Ishikawa (cell line): ENCODE data around the gene DZIP1L.

Experiments
- CEBPB ChIP-seq: IDR thresholded peaks from 2 replicates; pipeline ENCODE4 v1.6.1; 2012
- CREB1 ChIP-seq: IDR thresholded peaks from 2 replicates; pipeline ENCODE4 v1.6.1; 2012; ENCODE audit warnings: low read depth
- EGR1 ChIP-seq: IDR thresholded peaks from 2 replicates; pipeline ENCODE4 v1.6.1; 2012
- EP300 ChIP-seq: IDR thresholded peaks from 2 replicates; pipeline ENCODE4 v1.6.1; 2012; ENCODE audit warnings: borderline replicate concordance
- FOXM1 ChIP-seq: IDR thresholded peaks from 2 replicates; pipeline ENCODE4 v1.6.1; 2012; ENCODE audit warnings: low read depth, borderline replicate concordance
- NFIC ChIP-seq: IDR thresholded peaks from 2 replicates; pipeline ENCODE4 v1.6.1; 2012
- RAD21 ChIP-seq: IDR thresholded peaks from 2 replicates; pipeline ENCODE4 v1.6.1; 2012; ENCODE audit warnings: low read depth
- TAF1 ChIP-seq: IDR thresholded peaks from 2 replicates; pipeline ENCODE4 v1.6.1; 2012; ENCODE audit warnings: low read depth, mild to moderate bottlenecking
- TCF12 ChIP-seq: IDR thresholded peaks from 2 replicates; pipeline ENCODE4 v1.6.1; 2012; ENCODE audit warnings: low read depth
- TEAD4 ChIP-seq: IDR thresholded peaks from 2 replicates; pipeline ENCODE4 v1.6.1; 2012
- YY1 ChIP-seq: IDR thresholded peaks from 2 replicates; pipeline ENCODE4 v1.6.1; 2012; ENCODE audit warnings: low read depth
- ZBTB7A ChIP-seq: IDR thresholded peaks from 2 replicates; pipeline ENCODE4 v1.6.1; 2012; ENCODE audit warnings: low read depth
- TF ChIP-seq, protein P1 (sequence below): IDR thresholded peaks from 2 replicates; pipeline ENCODE4 v1.6.1; 2012
- TF ChIP-seq, protein P2 (sequence below): IDR thresholded peaks from 2 replicates; pipeline ENCODE4 v1.6.1; 2012
- TF ChIP-seq, protein P3 (sequence below): IDR thresholded peaks from 2 replicates; pipeline ENCODE4 v1.6.1; 2012; ENCODE audit warnings: low read depth, mild to moderate bottlenecking

DZIP1L gene

DNA sequence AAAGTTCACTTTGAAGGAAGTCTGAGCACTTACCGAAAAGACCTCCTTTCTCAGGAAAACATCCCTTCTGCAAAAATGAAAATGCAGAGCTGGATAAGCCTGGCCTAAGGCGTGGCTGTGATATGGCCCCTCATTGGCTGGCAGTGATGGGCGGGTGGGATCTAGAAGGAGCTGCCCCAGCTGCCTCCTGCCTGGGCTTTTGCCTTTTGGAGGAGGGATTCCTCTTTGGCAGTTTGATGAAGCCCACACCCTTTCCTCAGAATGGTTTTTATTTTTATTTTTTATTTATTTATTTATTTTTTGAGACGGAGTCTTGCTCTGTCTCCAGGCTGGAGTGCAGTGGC lies 4.0 kb upstream of the DZIP1L start:
- TF ChIP-seq ZBTB7A (no peak), NFIC (no peak), YY1 (no peak), RAD21 (no peak), FOXM1 (no peak), CEBPB (no peak), TCF12 (no peak), TEAD4 (no peak), TAF1 (no peak), EP300 (no peak), EGR1 (no peak), CREB1 (no peak)
- TF ChIP-seq, protein P1, sequence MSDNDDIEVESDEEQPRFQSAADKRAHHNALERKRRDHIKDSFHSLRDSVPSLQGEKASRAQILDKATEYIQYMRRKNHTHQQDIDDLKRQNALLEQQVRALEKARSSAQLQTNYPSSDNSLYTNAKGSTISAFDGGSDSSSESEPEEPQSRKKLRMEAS: no peak
- TF ChIP-seq, protein P2, sequence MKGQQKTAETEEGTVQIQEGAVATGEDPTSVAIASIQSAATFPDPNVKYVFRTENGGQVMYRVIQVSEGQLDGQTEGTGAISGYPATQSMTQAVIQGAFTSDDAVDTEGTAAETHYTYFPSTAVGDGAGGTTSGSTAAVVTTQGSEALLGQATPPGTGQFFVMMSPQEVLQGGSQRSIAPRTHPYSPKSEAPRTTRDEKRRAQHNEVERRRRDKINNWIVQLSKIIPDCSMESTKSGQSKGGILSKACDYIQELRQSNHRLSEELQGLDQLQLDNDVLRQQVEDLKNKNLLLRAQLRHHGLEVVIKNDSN: no peak
- TF ChIP-seq, protein P3, sequence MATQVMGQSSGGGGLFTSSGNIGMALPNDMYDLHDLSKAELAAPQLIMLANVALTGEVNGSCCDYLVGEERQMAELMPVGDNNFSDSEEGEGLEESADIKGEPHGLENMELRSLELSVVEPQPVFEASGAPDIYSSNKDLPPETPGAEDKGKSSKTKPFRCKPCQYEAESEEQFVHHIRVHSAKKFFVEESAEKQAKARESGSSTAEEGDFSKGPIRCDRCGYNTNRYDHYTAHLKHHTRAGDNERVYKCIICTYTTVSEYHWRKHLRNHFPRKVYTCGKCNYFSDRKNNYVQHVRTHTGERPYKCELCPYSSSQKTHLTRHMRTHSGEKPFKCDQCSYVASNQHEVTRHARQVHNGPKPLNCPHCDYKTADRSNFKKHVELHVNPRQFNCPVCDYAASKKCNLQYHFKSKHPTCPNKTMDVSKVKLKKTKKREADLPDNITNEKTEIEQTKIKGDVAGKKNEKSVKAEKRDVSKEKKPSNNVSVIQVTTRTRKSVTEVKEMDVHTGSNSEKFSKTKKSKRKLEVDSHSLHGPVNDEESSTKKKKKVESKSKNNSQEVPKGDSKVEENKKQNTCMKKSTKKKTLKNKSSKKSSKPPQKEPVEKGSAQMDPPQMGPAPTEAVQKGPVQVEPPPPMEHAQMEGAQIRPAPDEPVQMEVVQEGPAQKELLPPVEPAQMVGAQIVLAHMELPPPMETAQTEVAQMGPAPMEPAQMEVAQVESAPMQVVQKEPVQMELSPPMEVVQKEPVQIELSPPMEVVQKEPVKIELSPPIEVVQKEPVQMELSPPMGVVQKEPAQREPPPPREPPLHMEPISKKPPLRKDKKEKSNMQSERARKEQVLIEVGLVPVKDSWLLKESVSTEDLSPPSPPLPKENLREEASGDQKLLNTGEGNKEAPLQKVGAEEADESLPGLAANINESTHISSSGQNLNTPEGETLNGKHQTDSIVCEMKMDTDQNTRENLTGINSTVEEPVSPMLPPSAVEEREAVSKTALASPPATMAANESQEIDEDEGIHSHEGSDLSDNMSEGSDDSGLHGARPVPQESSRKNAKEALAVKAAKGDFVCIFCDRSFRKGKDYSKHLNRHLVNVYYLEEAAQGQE: no peak

DNA sequence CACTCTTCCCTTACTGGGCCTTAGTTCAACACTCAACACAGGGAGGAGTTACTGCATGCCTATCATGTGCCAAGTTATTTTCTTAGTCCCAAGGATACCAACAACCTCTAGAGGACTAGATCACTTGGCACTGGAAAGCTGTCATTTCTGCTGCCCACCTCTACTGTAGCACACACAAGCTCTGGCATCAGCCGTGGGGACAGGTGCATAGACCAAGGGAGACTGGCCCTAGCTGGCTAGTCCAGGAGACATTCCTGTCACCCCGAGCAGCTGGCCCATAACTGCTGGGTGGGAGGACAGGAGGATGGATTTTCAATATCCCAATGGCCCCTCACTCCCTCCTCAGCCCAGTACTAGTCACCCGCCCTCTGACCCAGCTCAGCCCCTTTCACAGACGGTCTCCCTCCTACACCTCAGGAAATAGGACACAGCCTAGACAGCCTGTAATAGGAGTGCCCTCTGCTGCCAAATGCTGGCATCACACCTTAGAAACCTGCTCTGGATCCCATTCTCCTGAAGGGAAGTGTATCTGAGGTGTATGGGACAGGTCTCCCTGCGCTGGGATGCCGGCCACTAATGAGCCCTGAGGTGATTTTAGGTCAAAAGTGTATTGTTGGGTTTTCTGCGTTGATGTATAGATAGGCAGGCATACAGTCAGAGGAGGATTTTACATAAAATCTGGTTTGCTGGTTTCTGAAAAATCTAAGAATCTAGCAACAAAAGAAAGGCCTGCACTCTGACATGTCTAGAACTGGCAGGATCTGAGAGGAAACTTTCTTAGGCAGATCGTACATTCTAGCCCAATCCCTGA lies 3.4 kb upstream of the DZIP1L start:
- TF ChIP-seq RAD21 (peak; percentile 98), YY1 (no peak)

DNA sequence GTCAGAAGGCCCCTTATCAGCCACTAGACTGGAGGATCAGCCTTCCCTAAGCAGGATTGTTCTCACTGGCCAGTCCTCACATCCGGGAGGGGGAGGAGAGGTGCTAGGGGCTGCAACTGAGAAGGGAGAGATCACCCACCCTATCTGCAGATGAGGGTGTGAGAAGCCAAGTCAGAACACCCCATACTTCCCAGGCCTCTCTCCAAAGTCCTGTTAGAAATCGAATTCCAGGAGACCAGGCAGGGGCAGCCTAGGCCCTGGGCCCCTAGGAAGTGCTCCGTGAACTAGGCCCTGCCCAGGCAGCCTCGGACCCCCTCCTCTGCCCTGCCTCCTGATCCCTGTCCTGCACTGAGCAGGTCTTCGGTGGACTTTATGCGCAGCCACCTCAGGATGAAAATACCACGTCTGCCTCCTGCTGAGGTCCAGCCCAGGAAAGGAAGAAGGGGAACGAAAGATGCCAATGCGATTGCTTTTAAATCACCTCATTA lies 933 bp downstream of the DZIP1L start:
- no peak for TF ChIP-seq TAF1
- TF ChIP-seq, protein P2: no peak

DNA sequence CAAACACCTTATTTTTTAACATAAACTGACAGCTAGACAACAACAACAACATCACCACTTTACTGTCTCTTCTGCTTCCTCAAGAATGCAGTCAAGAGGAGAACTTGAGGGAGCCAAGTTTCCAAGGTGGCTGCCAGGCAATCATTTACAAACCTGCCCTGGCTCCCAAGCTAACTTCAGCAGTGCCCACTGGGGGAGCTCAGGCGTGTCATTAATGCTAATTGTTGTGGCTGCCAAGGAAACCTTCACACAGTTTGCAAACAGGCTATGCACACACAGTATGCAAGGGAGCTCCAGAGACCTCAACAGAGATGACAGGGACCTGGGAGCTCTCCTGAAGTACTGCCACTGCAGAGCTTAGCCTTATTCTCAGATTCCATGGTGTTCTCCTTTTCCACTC lies 2.1 kb downstream of the DZIP1L start:
- no peak for TF ChIP-seq FOXM1
- TF ChIP-seq EGR1: no peak
- no peak for TF ChIP-seq YY1
- TF ChIP-seq TEAD4: no peak
- no peak for TF ChIP-seq EP300
- TF ChIP-seq TAF1: no peak
- TF ChIP-seq ZBTB7A: no peak
- no peak for TF ChIP-seq CEBPB
- no peak for TF ChIP-seq RAD21
- TF ChIP-seq, protein P2: no peak
- TF ChIP-seq, protein P3: no peak
- TF ChIP-seq, protein P1: no peak
- TF ChIP-seq NFIC: no peak
- TF ChIP-seq CREB1: no peak
- no peak for TF ChIP-seq TCF12

DNA sequence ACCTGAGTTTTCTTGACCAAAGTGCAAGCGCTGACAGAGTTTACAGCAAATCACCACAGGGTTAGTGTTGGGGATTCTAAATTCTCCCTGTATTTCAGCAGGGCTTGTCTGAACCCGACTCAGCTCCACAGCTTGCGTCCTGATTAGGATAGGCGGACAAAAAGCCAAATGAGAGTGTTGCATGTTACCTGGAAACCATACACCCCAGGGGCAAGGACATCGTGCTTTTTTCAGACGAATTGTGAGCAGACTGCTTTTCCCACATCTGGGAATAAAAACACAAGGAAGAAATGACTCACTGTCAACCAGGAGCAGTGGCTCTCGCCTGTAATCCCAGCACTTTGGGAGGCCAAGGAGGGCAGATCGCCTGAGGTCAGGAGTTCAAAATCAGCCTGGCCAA lies 3.0 kb downstream of the DZIP1L start:
- TF ChIP-seq CREB1: no peak
- no peak for TF ChIP-seq ZBTB7A
- no peak for TF ChIP-seq EP300
- TF ChIP-seq, protein P2: no peak
- no peak for TF ChIP-seq YY1
- no peak for TF ChIP-seq TAF1

DNA sequence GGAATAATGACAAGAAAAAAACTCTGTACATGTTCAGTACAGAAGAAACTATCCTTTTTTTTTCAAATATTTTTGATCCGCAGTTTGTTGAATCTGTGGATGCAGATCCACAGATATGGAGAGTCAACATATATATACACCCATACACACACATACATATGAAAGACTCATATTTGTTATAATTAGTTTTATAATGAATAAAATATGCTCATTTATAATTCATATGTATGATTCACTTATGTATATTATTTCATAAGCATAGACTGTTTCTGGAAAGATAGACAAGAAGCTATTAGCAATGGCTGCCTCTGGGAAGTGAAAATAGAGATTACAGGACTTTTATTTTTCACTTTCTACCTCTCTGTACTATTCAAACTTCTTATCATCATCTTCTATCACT lies 9.8 kb downstream of the DZIP1L start:
- no peak for TF ChIP-seq EGR1
- no peak for TF ChIP-seq NFIC
- TF ChIP-seq FOXM1: no peak
- TF ChIP-seq YY1: no peak
- no peak for TF ChIP-seq CEBPB
- no peak for TF ChIP-seq EP300
- TF ChIP-seq, protein P2: no peak
- TF ChIP-seq, protein P3: no peak
- TF ChIP-seq TEAD4: no peak
- TF ChIP-seq TCF12: no peak
- no peak for TF ChIP-seq CREB1
- no peak for TF ChIP-seq ZBTB7A
- TF ChIP-seq TAF1: no peak
